PC-3 (cell line): Measurements from ENCODE around the gene CTBP2. TPM values are rescaled to one million over a fixed set of nuclear protein-coding genes. Genes with fewer than 3 reads are reported as not detected.
A peak's percentile ranks its signal among the peaks of the same experiment; 100 is the strongest.

ENCODE experiments used
- ATAC-seq: fragments of 200-7000 bp; cut with Tn5 transposase; 2 replicates; pipeline ENCODE4 v1.9.1; 2020; ENCODE audit warnings: mild to moderate bottlenecking, moderate library complexity
- BruUV-seq: library from RNA; stranded (reverse); fragments of 400-500 nt; replicated peaks from 2 replicates; lab custom pipeline; 2021; lab: Mats Ljungman, UMichigan
- CTCF ChIA-PET: fragments of 300-600 bp; sonication (Branson Sonifier 250); formaldehyde crosslinking; loops from one replicate; lab custom pipeline; 2022; ENCODE audit warnings: antibody characterized with exemption; lab: Charles Lee
- POLR2A ChIA-PET: fragments of 300-600 bp; sonication (Branson Sonifier 250); formaldehyde crosslinking; loops from one replicate; lab custom pipeline; 2022; ENCODE audit warnings: antibody characterized with exemption; ENCODE audit not compliant: unreplicated experiment; lab: Charles Lee
- DNase-seq: peaks from one replicate; pipeline ENCODE4 v3.0.0-alpha.2; 2015
- H2AFZ ChIP-seq: fragments of 300-600 bp; sonication (generic); 2 replicates; pipeline ENCODE4 v1.6.0; 2016; ENCODE audit warnings: antibody characterized with exemption, low read length
- H3F3A ChIP-seq: fragments of 300-600 bp; sonication (generic); one replicate; pipeline ENCODE4 v1.6.0; 2017; ENCODE audit warnings: antibody characterized with exemption, low read length, control low read depth, mild to moderate bottlenecking; ENCODE audit not compliant: unreplicated experiment
- H3K27ac ChIP-seq: fragments of 300-600 bp; sonication (generic); 2 replicates; pipeline ENCODE4 v1.5.1; 2016; ENCODE audit warnings: mild to moderate bottlenecking, low read length
- H3K27me3 ChIP-seq: fragments of 300-600 bp; sonication (generic); 2 replicates; pipeline ENCODE4 v1.6.1; 2016; ENCODE audit warnings: low read length, mixed read lengths
- H3K36me3 ChIP-seq: fragments of 300-600 bp; sonication (generic); 2 replicates; pipeline ENCODE4 v1.6.1; 2016; ENCODE audit warnings: low read depth, mixed run types, low read length, mixed read lengths
- H3K4me1 ChIP-seq: fragments of 300-600 bp; sonication (generic); 2 replicates; pipeline ENCODE4 v1.5.1; 2016; ENCODE audit warnings: low read length; ENCODE audit not compliant: insufficient read depth
- H3K4me2 ChIP-seq: fragments of 300-600 bp; sonication (generic); 2 replicates; pipeline ENCODE4 v1.6.0; 2016; ENCODE audit warnings: low read length
- H3K4me3 ChIP-seq: fragments of 300-600 bp; sonication (generic); 2 replicates; pipeline ENCODE4 v1.5.1; 2016; ENCODE audit warnings: mild to moderate bottlenecking, low read length, mixed read lengths
- H3K79me2 ChIP-seq: fragments of 300-600 bp; sonication (generic); 2 replicates; pipeline ENCODE4 v1.6.1; 2017; ENCODE audit warnings: low read length, mixed read lengths
- H3K9ac ChIP-seq: fragments of 300-600 bp; sonication (generic); 2 replicates; pipeline ENCODE4 v1.6.0; 2016; ENCODE audit warnings: mild to moderate bottlenecking, low read length
- H3K9me2 ChIP-seq: fragments of 300-600 bp; sonication (generic); replicated peaks from 2 replicates; pipeline ENCODE4 v1.6.1; 2016; ENCODE audit warnings: mixed run types, low read length, mixed read lengths
- H3K9me3 ChIP-seq: fragments of 300-600 bp; sonication (generic); 2 replicates; pipeline ENCODE4 v1.6.1; 2016; ENCODE audit warnings: low read length, mixed read lengths
- H4K20me1 ChIP-seq: fragments of 300-600 bp; sonication (generic); 2 replicates; pipeline ENCODE4 v1.6.1; 2016; ENCODE audit warnings: low read length, mixed read lengths
- CTCF ChIP-seq: fragments of 300-600 bp; sonication (generic); conservative IDR thresholded peaks from 2 replicates; pipeline ENCODE4 v1.5.1; 2017; ENCODE audit warnings: antibody characterized with exemption, low read depth, mild to moderate bottlenecking, low read length
- EZH2 ChIP-seq: fragments of 300-600 bp; sonication (generic); IDR thresholded peaks from one replicate; pipeline ENCODE4 v1.6.1; 2017; ENCODE audit warnings: antibody characterized with exemption, mild to moderate bottlenecking, low read length; ENCODE audit not compliant: unreplicated experiment
- EZH2phosphoT487 ChIP-seq: fragments of 300-600 bp; sonication (generic); IDR thresholded peaks from 2 replicates; pipeline ENCODE4 v1.6.1; 2018; ENCODE audit warnings: mild to moderate bottlenecking, antibody characterized with exemption, low read length, borderline replicate concordance
- intact Hi-C: fragments of 100-400 bp; cut with micrococcal nuclease; formaldehyde crosslinking; loops from 2 replicates; pipeline ENCODE4 v1.9.0; 2023
- total RNA-seq: library from RNA; depleted of rRNA; stranded (reverse); fragments of >200 nt; gene quantifications from 2 replicates; pipeline ENCODE4 v1.2.3, GENCODE V29; 2014

Gene CTBP2
- total RNA-seq, 1 experiment from 2014 or later = 78.9 TPM

GRCh38 chr10:125152450-125153368 is 7.7 kb downstream of the CTBP2 start:
- H3K4me1 ChIP-seq = peaks cover 62% of the 10 kb centered on the region
- intact Hi-C loops = loop anchor here (10.0 kb wide), 1 partner anchor 542 kb away; no protein-coding TSS in a partner anchor
- H2AFZ ChIP-seq = no peak overlapping the region

GRCh38 chr10:125151553-125152449 is 8.6 kb downstream of the CTBP2 start:
- H3K27ac ChIP-seq = no peak overlapping the region
- ChIA-PET POLR2A (no interaction called here), CTCF (no interaction called here)
- peaks cover 13% of the 10 kb centered on the region for H3K36me3 ChIP-seq
- H4K20me1 ChIP-seq = no peaks in the 10 kb centered on the region; the same call in 1 of the 2 replicates
- no TSS peak for BruUV-seq
- peaks cover 64% of the 10 kb centered on the region for H3K4me1 ChIP-seq
- intact Hi-C loops = loop anchor here (10.0 kb wide), 1 partner anchor 543 kb away; no protein-coding TSS in a partner anchor
- ATAC-seq (no peak), DNase-seq (no peak)
- H3K27me3 ChIP-seq = no peaks in the 10 kb centered on the region
- H3F3A ChIP-seq = no peaks in the 10 kb centered on the region
- H3K79me2 ChIP-seq = peaks cover 100% of the 10 kb centered on the region
- TF ChIP-seq EZH2phosphoT487 = no peak
- no peak for TF ChIP-seq CTCF
- TF ChIP-seq EZH2 = no peak
- no peak overlapping the region for H3K4me2 ChIP-seq
- H3K4me3 ChIP-seq = no peak overlapping the region
- no peak overlapping the region for H2AFZ ChIP-seq
- H3K9me2 ChIP-seq = no peaks in the 10 kb centered on the region
- no peaks in the 10 kb centered on the region for H3K9me3 ChIP-seq
- no peak overlapping the region for H3K9ac ChIP-seq

More at GRCh38 chr10:125152450-125153368, 7.7 kb downstream of the CTBP2 start:
- H4K20me1 ChIP-seq = peaks cover 3% of the 10 kb centered on the region
- ATAC-seq (no peak), DNase-seq (no peak)
- no peak overlapping the region for H3K4me3 ChIP-seq
- H3K4me2 ChIP-seq = peak overlapping the region; percentile 99; the same call in 1 of the 2 replicates
- no peaks in the 10 kb centered on the region for H3K27me3 ChIP-seq
- H3K9ac ChIP-seq = no peak overlapping the region
- no peaks in the 10 kb centered on the region for H3F3A ChIP-seq
- ChIA-PET CTCF (no interaction called here), POLR2A (no interaction called here)
- peaks cover 13% of the 10 kb centered on the region for H3K36me3 ChIP-seq
- no peaks in the 10 kb centered on the region for H3K9me2 ChIP-seq
- H3K9me3 ChIP-seq = no peaks in the 10 kb centered on the region
- no peak overlapping the region; the same call in 1 of the 2 replicates for H3K27ac ChIP-seq
- TF ChIP-seq CTCF (no peak), EZH2phosphoT487 (no peak), EZH2 (no peak)
- H3K79me2 ChIP-seq = peaks cover 100% of the 10 kb centered on the region
- BruUV-seq = no TSS peak
